OCI-M2 (cell line): ENCODE results near the gene FHOD1.

Experiments used
- DNase-seq: peaks from one replicate; lab custom pipeline; 2025; ENCODE audit not compliant: unreplicated experiment; lab: John Stamatoyannopoulos, UW

The FHOD1 gene

DNA sequence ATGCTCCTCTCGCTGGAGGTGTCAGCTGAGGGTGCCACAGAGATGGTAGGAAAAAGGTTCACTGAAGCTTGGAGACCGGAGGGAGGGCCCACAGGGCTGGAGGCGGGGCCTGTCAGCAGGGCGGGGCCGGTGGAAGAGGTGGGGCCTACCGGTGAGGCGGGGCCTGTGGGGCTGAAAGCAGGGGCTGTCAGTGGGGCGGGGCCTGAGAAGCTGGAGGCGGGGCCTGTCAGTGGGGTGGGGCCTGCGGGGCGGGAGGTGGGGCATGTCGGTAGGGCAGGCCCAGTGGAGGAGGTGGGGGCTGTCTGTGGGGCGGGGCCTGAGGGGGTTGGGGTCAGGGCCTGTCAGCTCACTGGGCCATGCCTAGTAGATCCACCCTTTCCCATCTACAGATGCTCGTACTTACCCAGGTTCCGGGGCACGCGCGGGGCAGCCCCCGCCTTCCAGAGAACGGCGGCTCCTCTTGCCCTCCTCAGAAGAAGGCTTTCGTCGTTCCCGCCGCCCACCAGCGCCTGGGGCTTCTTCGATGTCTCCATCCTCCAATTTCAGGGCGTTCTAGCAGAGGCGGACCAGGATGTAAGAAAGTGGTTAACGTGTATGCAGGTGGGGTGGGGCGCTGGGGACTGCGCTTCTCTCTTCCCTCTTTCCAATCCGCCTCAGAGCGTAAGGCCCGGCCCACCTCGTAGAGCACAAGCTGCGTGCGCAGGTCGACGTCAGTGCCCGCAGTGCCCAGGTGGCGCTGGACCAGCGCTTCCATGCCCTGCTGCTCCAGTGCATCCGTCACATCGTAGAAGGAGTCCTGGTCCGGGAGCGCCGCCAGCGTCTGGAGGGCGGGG lies 10.5 kb downstream of the FHOD1 start:
- DNase-seq = no peak

DNA sequence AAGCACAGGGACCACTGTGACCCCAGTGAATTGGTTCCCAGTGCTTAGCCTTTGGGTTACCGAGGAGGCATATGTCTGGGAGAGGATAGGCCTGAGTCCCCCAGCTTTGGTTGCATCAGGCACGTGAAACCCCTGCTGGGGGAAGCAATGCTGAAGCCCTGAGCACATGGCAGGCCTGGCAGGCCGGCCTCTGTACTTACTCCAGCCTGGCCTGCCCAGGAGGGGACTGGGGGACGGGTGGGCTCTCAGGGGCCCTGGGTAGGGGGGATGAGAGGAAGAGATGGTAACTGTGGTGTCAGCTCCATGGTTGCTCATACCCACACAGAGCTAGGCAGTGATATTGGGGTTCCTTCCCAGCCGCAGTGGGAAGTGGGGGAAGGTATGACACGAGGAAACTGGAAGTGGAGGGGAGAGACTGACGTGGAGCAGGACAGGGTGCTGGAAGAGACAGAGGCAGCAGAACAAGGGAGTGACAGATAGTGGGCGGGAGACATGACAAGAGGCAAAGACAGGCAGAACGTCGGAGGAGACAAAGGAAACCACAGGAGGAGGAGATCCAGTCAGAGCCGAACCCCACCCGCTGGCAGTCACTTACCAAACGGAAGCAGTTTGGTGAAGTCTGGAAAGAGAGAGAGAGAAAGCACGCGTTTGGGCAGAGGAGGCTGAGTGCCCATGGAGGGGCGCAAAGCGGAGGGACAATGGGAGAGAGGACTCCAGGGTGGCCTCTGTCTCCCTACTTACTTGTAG lies 11.3 kb downstream of the FHOD1 start:
- DNase-seq = no peak

DNA sequence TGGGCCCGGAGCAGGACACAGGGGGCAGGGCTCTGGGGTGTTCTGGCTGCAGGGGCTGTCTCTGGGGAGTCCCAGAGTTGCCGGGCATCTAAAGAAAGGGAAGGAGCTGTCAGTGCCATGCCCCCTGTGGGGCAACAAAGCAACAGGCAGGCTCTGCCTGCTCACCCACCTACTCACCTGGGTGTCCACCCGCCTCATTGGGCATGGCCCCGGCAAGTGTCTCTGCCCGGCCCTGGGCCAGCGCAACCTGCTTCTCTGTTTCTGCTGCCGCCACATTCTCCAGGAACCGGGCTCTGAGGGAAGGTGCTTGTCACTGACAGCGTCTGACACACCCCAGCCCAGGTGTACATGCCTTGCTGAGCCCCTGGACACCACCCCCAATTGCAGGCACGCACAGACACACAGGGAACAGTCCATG lies 13.1 kb downstream of the FHOD1 start:
- DNase-seq = no peak

DNA sequence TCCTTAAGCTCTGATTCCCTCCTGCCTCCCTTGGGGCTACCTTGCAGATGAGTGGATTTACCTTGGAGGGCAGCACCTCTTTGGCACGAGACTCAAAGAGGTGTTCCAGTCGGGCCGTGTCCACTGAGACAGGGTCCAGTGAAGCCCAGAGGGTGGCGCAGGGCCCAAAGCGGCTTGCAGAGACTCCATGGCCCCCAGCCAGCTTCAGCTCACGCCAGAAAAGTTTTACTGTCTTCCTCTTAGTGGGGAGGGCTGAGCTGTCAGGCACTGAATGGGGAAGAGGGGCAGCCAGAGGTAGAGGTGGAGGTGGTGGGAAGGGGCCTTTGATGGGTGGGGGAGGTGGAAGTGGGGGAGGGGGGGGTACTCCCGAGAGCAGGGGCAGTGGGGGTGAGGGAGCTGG lies 13.7 kb downstream of the FHOD1 start:
- no peak for DNase-seq

DNA sequence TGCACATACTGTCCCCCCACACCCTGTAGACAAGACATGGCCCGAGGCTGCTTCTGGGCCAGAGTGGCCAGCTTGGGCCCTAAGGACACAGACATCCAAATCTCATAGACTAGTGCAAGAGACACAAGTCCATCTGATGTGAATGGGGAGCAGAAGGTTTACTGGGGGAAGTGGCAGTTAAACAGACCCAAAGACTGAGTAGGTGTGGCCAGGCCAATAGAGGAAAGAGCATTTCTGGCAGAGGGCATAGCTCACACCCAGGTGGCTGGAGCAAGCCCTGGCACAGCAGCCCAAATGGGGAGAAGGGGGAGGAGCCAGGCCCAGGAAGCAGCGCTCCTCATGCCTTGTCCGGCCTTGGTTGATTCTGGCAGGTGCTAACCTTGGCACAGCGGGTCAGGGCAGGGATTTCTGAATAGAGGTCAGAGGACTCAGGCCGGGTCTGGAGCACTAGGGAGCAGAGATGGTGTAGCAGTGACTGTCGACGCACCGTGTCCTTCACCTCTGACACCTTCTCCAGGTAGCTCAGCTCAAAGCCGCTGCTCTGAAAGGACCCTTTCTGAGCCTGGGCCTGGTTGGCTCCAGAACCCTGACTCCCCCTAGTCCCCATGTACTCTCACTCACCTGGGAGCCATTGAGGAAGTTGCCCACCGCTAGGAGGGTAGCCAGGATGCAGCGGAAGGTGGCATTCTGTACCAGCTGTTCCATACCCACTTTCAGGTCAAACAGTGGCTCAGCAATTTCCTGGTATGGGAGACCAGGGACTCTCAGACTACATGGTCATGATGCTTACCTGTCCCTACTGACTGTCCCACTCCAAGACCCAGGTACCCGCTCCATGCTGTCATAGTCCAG lies 16.2 kb downstream of the FHOD1 start:
- no peak for DNase-seq

DNA sequence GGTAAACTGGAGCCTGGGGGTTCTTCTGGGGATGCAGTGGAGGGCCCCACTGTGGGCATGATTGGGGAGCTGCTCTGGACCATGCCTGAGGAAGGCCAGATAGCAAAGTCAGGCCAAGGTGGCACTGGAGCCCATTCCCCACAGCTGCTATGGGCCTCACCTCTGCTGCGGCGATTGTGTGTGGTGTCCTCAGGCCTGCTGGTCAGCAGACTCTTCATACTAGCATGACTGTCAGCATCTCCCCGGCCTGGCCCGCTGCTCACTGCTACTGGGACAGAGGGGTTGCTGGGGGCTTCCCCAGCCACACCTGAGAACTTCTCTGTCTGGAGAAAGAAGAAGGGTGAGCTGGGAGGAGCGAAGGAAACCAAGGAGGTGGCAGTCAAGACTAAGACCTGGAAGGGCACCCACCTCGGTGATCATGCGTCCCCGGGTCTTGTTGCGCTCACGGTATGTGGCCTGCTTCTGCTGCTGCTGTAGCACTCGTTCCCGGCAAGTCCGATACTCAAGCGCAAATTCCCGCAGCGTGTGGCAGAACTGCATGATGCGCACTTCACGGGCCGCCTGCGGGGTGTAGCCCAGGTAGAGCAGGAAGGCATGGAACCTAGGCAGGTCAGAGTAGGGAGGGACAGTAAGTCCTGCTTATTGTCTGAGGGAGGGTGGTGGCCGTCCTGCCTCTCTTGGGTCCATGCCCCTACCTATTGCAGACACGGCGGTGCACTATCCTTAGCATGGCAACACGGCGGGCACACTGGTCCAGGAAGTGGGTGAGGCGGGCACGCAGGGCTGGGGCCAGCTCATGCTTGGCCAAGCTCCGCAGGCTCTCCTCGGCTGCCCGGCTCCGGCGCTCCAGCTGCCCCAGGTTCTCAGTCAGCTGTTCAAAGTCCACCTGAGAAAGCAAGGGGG lies 17.1 kb downstream of the FHOD1 start:
- no peak for DNase-seq

DNA sequence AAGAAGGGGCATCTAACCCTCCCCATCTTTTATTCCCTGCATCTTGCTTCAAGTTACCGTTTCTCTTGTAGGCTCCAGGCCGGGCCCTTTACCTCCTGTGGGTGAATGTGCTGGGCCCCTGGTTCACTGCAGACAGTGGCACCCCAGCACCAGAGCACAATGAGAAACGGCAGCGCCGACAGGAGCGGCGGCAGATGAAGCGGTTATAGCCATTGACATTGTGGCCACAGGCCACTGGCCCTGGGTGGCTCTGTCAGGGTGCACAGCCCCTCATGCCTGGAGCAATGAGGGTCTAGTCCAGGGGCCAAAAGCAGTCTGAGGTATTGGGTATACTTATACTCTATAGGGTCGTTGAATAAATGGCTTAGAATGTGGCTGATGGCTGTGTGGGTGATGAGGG lies 18.4 kb downstream of the FHOD1 start:
- no peak for DNase-seq

DNA sequence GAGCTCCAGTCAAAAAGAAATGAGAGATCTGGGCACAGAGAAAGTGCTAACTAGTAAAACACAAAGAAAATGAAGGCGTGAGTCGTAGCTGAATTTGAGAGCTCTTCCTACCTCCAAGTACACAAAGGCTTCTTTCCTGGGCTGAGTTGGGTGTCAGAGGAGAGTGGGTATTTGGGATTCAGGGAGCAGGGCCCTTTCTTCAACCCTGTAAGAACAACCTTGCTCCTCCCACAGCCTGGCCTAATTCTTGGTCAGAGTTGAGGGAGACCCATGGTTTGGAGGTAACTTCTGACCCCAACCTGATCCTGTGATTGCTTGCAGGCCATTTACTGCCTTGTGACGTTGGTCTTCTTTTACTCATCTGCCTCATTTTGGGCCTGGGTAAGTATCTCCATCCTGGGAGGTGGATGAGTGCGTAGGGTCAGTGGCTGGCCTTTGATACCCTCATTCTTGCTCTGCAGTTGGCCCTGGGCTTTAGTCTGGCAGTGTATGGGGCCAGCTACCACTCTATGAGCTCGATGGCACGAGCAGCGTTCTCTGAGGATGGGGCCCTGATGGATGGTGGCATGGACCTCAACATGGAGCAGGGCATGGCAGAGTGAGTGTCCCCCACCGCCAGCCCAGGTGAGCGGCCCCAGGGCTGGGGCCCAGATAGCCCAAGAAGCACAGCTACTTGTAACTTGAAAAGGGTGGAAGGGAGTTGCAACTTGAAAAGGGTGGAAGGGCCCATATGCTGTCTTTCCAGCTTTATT lies 19.1 kb downstream of the FHOD1 start:
- DNase-seq = no peak

DNA sequence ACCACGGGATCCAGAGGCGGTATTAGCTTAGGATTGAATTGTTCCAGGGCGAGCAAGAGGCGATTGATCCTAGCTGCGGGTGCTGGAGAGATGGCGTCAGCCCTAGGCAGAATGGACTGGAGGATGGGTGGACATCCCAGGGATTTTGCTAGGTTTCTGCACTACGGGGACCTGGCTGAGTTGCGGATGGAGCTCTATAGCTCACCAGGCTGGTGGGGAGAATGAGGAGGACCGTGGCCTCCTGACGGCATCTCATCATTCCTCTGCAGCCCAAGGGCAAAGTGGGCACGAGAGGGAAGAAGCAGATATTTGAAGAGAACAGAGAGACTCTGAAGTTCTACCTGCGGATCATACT lies 19.7 kb downstream of the FHOD1 start:
- no peak for DNase-seq

DNA sequence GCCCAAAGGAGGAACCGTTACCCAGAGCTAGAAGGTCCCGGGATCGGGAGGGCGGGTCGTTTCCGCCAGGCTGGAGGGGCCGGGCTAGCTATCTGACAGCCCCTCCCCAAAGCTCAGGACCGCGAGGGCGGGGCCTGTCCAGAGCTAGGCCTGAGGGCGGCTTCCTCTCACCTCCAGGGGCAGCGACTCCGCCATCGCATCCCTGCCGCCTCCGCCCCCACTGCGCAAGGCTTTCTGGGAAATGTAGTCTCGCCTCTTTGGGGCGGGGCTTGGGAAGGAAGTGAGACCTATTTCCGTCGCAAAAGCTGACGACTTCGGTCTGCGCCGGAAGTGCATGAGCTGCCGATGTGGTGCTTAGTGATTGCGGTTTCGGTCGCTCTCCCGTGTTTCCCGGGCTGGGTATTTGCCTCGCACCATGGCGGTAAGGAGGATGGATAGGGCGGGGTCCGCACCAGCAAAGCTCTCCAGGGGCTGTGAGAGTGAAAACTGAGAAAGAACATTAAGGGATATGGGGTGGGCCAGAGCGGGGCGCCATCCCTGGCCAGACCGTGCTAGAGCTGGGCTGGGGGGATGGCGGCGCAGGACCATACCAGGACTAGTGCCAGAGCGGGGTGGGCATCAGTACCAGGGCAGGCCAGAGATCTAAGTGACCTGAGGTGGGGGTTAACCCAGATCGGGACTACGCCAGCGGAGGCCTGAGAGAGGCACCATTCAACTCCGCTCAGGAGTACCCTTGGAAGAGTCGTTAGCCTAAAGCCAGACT lies 20.3 kb downstream of the FHOD1 start, which contains the start of gene TMEM208:
Gene TMEM208, plus strand, starts transcription at position 327 of the 763 bp plus-strand sequence. Its CDS starts 89 bp downstream, at position 416.
- peak; percentile 71 for DNase-seq

DNA sequence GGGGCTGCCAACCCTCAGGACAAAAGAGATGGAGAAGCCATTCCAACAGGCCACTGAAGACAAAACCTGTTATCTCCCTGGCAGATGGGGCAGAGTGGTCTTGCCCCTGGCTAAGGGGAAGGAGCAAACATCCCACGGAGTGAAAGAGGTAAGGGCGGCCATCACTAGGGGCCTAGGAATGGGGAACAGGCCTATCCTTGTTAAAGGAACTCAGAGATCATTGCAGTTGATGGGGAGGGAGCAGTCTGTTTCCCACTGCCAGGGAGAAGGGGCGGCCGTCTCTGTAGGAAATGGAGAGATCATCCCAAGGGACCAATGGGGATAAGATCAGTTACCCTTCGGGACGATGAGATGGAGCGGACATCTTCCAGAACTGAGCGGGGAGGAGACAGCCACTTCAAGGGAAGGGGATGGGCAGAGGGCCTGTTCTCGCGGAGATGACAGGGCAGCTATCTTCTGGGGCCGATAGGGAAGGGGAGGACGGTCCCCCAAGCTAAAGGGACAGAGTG lies 20.9 kb downstream of the FHOD1 start:
- no peak for DNase-seq

DNA sequence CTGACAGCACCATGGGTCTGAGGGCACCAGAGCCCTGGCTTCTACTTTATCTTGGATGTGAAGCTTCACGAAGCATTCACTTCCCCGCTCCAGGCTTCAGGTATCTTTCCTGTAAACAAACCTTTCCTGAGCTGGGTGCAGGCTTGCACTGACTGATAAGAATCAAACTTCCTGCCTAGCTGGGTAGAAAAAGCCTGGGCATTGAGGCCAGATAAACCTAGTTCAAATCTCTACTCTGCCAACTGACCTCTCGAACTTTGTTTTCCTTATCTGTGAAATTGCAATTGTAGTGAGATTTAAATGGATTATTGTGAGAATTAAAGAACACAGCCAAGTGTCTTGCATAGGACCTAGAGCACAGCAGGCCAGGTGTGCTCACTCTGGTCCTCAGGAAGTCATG lies 23.3 kb downstream of the FHOD1 start:
- no peak for DNase-seq

DNA sequence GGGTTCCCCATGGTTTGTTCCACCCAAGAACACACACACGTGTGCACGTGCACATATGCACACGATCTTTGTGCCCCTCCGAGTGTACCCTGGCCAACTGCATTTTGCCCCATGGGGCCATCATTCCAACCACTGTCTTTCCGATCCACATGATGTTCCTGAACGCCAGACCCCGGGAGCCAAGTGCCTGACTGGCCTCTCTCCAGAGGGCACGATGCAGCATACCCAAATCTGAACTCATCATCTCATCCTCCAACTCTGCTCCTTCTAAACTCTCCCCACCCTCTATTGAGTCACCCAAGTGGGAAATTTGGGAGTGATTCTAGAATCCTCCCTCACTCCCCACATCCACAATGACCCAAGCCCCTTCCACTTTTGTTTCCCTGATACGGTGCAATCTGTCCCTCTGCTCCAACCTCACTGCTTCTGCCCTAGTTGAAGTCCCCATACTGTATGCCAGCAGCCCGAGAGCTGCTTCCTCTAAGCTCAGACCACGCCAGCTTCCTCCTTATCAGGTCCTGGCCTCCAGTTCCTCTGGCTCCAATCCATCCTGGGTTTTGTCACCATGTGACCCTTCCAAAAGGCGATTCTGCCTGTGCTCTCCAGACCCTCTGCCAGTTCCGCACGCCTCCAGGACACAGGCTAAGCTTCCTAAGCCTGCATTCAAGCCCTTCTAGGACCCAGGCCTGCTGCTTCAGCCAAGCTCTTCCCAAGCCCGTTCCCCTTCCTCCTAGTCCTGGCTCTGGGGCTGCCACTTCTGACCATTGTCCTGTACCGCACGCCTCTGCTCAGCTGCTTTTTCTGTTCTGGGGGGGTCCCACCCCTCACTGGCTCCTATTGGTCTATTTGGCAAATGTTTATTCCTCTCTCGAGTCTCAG lies 30.4 kb downstream of the FHOD1 start:
- no peak for DNase-seq

DNA sequence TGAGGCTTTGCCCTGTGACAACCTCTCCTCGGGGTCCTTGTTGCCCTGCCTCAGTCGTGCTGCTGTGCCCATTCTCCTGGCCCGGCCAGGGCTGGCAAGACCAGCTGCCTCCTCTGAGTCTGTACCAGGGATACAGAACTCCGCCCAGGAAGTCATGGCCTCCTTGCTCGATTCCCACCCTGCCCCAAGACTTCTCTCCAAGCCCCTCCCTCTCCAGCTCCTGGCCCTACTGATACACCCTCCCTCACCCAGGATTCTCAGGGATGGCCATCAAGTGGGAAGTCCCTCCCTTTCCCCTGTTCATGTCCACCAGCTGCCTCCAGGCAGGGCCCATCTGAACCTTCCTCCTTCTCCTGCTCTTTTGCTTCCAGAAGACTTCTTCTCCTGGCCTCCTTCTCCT lies 31.6 kb downstream of the FHOD1 start:
- no peak for DNase-seq

DNA sequence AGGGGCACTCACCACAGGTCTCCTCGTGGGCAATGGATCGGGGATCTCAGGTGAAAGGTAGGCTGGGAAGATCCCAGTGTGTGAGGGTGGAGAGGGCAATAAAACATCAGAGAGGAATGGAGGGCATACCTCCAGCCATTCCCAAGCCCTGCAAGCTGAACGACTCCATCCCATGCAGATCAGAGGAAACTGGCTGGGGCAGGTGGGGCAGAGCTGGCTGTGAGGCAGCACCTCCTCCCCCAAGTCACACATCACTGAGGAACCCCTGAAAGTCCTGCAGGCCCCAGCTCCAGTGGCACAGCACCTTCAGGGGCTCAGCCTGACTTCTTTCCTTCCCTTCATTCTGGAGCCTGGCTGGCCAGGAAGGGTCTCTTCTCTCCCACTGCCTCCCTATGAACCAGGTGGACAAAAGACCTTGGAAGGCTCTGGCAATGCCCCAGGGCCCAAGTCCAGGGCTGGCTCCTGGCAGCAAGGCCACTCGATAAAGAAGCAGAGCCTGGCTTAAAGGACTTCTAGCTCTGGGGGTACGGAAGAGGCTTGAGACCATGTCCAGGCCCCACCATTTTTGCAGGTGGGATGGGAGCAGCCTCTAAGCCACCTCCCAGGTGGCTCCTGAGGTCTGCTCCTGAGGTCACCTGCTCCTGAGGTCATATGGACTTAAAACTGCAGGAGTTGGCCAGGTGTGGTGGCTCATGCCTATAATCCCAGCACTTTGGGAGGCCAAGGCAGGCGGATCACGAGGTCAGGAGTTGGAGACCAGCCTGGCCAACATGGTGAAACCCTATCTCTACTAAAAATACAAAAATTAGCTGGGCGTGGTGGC lies 33.9 kb downstream of the FHOD1 start:
- DNase-seq = no peak

DNA sequence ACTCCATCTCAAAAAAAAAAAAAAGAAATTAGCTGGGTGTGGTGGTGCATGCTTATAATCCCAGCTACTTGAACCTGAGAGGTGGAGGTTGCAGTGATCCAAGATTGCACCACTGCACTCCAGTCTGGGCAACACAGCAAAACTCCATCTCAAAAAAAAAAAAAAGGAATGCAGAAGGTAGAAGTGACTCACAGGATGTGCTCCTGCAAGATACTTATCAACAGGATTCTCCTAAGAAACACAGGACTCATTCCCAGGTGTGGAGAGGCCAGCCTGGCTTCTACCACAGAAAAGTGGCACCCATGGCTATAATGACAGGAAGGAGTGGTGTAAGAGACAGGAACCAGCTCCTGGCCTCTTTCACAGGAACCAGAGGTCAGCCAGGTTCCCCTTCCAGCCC lies 34.5 kb downstream of the FHOD1 start:
- DNase-seq = no peak

DNA sequence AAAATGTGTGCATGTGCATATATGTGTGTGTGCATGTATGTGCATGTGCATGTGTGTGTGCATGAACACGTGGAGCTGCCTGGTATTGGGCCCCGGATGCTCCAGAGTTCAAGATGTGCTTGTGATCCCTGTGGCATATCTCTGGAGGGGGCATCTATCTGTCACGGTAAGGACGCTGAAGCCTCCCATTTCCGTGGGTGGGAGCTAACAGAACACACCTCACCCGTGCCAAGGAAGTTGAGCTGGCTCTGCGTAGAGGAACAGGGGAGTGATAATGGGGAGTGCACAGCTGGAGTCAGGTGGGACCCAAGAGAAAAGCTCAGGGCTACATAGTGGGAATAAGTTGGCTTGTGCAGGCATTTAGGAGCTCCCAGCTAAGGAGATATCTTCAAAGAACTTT lies 35.6 kb downstream of the FHOD1 start:
- no peak for DNase-seq
